ENCODE data around the gene CDT1.

DNA sequence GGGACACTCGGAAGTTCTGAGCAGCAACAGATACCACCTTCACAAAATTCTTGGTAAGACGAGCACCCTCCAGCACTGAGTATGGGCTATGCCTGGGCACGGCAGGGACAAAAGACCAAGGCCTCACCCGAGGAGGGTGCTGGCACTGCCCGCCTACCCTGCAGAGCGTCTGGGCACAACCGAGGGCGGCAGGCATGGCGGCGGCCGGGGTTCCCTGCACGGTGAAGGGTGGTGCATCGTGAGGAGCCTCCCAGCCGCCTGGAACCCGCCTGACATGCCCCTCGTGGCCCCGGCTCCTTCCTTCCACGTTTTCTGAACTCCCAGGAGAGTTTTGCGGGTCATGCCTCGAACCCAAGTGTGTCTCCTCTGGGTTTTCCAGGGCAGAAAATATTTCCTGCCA, 34.2 kb downstream of the CDT1 start:
- TF ChIP-seq, protein P1, sequence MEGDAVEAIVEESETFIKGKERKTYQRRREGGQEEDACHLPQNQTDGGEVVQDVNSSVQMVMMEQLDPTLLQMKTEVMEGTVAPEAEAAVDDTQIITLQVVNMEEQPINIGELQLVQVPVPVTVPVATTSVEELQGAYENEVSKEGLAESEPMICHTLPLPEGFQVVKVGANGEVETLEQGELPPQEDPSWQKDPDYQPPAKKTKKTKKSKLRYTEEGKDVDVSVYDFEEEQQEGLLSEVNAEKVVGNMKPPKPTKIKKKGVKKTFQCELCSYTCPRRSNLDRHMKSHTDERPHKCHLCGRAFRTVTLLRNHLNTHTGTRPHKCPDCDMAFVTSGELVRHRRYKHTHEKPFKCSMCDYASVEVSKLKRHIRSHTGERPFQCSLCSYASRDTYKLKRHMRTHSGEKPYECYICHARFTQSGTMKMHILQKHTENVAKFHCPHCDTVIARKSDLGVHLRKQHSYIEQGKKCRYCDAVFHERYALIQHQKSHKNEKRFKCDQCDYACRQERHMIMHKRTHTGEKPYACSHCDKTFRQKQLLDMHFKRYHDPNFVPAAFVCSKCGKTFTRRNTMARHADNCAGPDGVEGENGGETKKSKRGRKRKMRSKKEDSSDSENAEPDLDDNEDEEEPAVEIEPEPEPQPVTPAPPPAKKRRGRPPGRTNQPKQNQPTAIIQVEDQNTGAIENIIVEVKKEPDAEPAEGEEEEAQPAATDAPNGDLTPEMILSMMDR (IDR thresholded peaks at IDR 0.05) = no peak
- TF ChIP-seq EP300 (IDR thresholded peaks at IDR 0.05) (no peak), POLR2AphosphoS5 (IDR thresholded peaks at IDR 0.05) (no peak)
